Sigmoid colon (tissue), 4 donors: ENCODE measurements around the gene GP1BB.

Experiments
- CTCF ChIP-seq, 4 experiments: fragments of 450-650 bp in 3 of 4; fragments of 200-600 bp in 1 of 4; IDR thresholded peaks; one replicate each; pipeline ENCODE4 v1.5.1; 2016 to 2019; ENCODE audit warnings: antibody characterized with exemption in 4 of 4, mild to moderate bottlenecking in 3 of 4, moderate library complexity in 2 of 4
- EP300 ChIP-seq, 4 donors: sonication (generic); formaldehyde crosslinking; IDR thresholded peaks; one replicate each; pipeline ENCODE4 v1.6.1; 2017; ENCODE audit warnings: antibody characterized with exemption in 4 of 4
- POLR2AphosphoS5 ChIP-seq, 4 donors: sonication (generic); formaldehyde crosslinking; IDR thresholded peaks; one replicate each; pipeline ENCODE4 v1.6.1; 2017; ENCODE audit warnings: antibody characterized with exemption in 4 of 4

DNA sequence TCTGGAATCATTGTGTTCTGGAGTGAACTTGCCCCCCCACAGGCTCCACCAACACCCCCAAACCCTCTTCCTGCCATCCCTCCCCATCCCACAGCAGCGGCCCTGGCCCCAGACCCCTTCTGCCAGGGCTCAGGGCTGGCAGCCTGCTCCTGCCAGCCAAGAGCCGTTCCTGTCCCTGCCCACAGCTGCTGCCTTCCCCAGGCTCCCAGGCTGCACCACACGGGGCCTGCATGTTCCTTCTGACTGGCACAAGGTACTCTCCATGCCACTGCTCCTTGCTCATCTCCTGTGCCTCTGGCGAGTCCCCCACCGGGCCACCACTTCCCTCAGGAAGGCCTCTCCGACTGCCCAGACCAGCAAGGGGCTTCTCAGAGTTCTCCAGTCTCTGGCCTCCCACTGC lies 4.9 kb downstream of the GP1BB start:
- no peak for TF ChIP-seq CTCF (IDR thresholded peaks at IDR 0.05)
- no peak for TF ChIP-seq EP300 (IDR thresholded peaks at IDR 0.05)
- TF ChIP-seq POLR2AphosphoS5 (IDR thresholded peaks at IDR 0.05), result no peak
